ENCODE data around the gene OR2W3. TPM values are rescaled to one million over a fixed set of nuclear protein-coding genes. Genes with fewer than 3 reads are reported as not detected.
A peak's percentile ranks its signal among the peaks of the same experiment; 100 is the strongest.

The OR2W3 gene
- total RNA-seq, 1 donor from 2014 or later, result 3.9 TPM

- no peak for TF ChIP-seq POLR2AphosphoS5 (IDR thresholded peaks at IDR 0.05; ENCODE audit: insufficient read depth in 1 of 2, low read depth in 1 of 2)
- TF ChIP-seq POLR2A (IDR thresholded peaks at IDR 0.05), result no peak
- TF ChIP-seq, protein P1, sequence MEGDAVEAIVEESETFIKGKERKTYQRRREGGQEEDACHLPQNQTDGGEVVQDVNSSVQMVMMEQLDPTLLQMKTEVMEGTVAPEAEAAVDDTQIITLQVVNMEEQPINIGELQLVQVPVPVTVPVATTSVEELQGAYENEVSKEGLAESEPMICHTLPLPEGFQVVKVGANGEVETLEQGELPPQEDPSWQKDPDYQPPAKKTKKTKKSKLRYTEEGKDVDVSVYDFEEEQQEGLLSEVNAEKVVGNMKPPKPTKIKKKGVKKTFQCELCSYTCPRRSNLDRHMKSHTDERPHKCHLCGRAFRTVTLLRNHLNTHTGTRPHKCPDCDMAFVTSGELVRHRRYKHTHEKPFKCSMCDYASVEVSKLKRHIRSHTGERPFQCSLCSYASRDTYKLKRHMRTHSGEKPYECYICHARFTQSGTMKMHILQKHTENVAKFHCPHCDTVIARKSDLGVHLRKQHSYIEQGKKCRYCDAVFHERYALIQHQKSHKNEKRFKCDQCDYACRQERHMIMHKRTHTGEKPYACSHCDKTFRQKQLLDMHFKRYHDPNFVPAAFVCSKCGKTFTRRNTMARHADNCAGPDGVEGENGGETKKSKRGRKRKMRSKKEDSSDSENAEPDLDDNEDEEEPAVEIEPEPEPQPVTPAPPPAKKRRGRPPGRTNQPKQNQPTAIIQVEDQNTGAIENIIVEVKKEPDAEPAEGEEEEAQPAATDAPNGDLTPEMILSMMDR (IDR thresholded peaks at IDR 0.05), result no peak
- H3K36me3 ChIP-seq, result no peaks in the 10 kb centered on the region
- intact Hi-C loops (cut with DNase I), result no loop called here
- DNase-seq (ENCODE audit: extremely low spot score in 2 of 2), result no peak
- H3K4me1 ChIP-seq, result no peaks in the 10 kb centered on the region
- no peak overlapping the region for H3K4me3 ChIP-seq
- no peaks in the 10 kb centered on the region for H3K27me3 ChIP-seq
- no peaks in the 10 kb centered on the region for H3K9me3 ChIP-seq
- no peak overlapping the region for H3K27ac ChIP-seq
These were observed 39.5 kb upstream of the OR2W3 start for GRCh38 chr1:247855911-247856310.

DNA sequence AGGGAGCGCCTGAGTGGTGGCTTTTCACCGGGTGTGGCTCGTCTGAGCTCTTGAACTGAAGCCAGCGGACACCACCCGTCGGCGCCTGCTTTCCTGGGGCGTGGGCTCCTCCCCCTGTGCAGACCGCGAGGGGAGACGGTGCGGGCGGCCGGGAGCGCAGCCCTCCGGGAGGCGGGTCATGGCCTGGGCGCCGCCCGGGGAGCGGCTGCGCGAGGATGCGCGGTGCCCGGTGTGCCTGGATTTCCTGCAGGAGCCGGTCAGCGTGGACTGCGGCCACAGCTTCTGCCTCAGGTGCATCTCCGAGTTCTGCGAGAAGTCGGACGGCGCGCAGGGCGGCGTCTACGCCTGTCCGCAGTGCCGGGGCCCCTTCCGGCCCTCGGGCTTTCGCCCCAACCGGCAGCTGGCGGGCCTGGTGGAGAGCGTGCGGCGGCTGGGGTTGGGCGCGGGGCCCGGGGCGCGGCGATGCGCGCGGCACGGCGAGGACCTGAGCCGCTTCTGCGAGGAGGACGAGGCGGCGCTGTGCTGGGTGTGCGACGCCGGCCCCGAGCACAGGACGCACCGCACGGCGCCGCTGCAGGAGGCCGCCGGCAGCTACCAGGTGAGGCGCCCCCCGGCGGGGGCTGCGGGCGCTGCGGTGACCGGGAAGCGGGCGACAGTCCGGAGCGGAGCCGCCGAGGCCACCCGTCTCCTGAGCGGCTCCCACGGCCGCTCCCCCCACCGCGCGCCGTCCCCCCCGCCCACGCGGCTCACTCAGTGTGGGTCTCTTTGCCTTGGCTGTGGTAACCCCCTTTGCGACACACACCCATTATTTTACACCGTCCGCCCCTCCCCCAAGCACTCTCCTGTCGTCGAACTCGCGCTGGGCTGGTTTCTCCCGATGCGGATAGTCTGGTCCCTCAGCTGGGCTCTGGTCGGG is 38.1 kb upstream of the OR2W3 start, which contains the start of gene TRIM58:
Gene TRIM58 (plus strand): TSS at position 119 of the 916 bp plus-strand sequence. CDS start 60 bp downstream, at position 179.
- Histone ChIP-seq H3K27ac (no peak within 1 kb of the TSS), H3K36me3 (no peaks in the 10 kb centered on the region), H3K4me3 (peak within 1 kb of the TSS; percentile 40 to 79), H3K4me1 (no peaks in the 10 kb centered on the region), H3K27me3 (no peaks in the 10 kb centered on the region), H3K9me3 (no peaks in the 10 kb centered on the region)
- TF ChIP-seq POLR2A (IDR thresholded peaks at IDR 0.05) (no peak), POLR2AphosphoS5 (IDR thresholded peaks at IDR 0.05; ENCODE audit: insufficient read depth in 1 of 2, low read depth in 1 of 2) (no peak)
- TF ChIP-seq, protein P1 (IDR thresholded peaks at IDR 0.05), result no peak
- intact Hi-C loops (cut with DNase I), result no loop called here
- DNase-seq (ENCODE audit: extremely low spot score in 2 of 2), result no peak

DNA sequence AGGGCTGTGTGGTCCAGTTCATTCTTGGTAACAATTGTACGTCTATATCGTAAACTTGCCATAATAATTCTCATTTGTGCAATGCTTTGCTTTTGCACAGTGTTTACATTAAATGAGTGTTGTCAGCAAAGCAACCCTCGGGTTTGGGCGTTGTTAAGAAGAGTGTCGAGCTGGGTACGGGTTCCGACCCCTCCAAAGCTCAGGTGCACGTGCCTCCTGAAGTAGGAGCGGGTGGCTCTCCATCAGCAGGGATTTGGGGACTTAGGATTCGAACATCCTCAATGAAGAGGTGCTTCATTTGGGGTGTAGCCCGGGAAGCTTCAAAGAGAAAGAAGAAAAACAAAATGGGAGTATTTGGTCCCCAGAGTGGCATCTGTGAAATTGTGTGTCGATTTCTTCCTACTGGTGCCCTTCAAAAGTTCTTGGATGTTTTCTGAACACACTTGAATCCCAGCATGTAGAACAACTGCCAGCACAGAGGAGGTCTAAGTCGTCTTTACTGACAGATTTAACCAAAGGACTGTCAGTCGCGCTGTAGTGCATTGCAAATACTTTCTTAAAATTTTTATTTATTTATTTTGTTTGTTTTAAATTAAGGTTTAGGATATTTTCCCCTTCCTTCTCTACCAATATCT is 37.3 kb upstream of the OR2W3 start:
- H3K27ac ChIP-seq, result no peak overlapping the region
- TF ChIP-seq POLR2AphosphoS5 (IDR thresholded peaks at IDR 0.05; ENCODE audit: insufficient read depth in 1 of 2, low read depth in 1 of 2), result no peak
- no peaks in the 10 kb centered on the region for H3K27me3 ChIP-seq
- H3K4me1 ChIP-seq, result no peaks in the 10 kb centered on the region
- H3K4me3 ChIP-seq, result peak overlapping the region; percentile 40 to 79
- H3K9me3 ChIP-seq, result no peaks in the 10 kb centered on the region
- intact Hi-C loops (cut with DNase I), result no loop called here
- DNase-seq (ENCODE audit: extremely low spot score in 2 of 2), result no peak
- H3K36me3 ChIP-seq, result no peaks in the 10 kb centered on the region

GRCh38 chr1:247862756-247863155 is 32.6 kb upstream of the OR2W3 start:
- Histone ChIP-seq H3K27ac (no peak overlapping the region), H3K4me1 (no peaks in the 10 kb centered on the region), H3K4me3 (no peak overlapping the region), H3K9me3 (no peaks in the 10 kb centered on the region), H3K36me3 (no peaks in the 10 kb centered on the region), H3K27me3 (no peaks in the 10 kb centered on the region)
- TF ChIP-seq, protein P1 (IDR thresholded peaks at IDR 0.05), result no peak
- TF ChIP-seq POLR2A (IDR thresholded peaks at IDR 0.05), result no peak
- TF ChIP-seq POLR2AphosphoS5 (IDR thresholded peaks at IDR 0.05; ENCODE audit: insufficient read depth in 1 of 2, low read depth in 1 of 2), result no peak
- intact Hi-C loops (cut with DNase I), result no loop called here
- DNase-seq (ENCODE audit: extremely low spot score in 2 of 2), result no peak

- intact Hi-C loops (cut with DNase I), result no loop called here
- Histone ChIP-seq H3K36me3 (no peaks in the 10 kb centered on the region), H3K27ac (no peak overlapping the region), H3K9me3 (no peaks in the 10 kb centered on the region), H3K4me3 (no peak overlapping the region), H3K4me1 (no peaks in the 10 kb centered on the region), H3K27me3 (no peaks in the 10 kb centered on the region)
- no peak for DNase-seq (ENCODE audit: extremely low spot score in 2 of 2)
- TF ChIP-seq POLR2A (IDR thresholded peaks at IDR 0.05) (no peak), POLR2AphosphoS5 (IDR thresholded peaks at IDR 0.05; ENCODE audit: insufficient read depth in 1 of 2, low read depth in 1 of 2) (no peak)
- TF ChIP-seq, protein P1 (IDR thresholded peaks at IDR 0.05), result no peak
These were observed 30.7 kb upstream of the OR2W3 start for GRCh38 chr1:247864644-247865043.
